ENCODE results near the gene CYBRD1. TPM values are rescaled to one million over a fixed set of nuclear protein-coding genes. Genes with fewer than 3 reads are reported as not detected.

CYBRD1 gene
- total RNA-seq = 313 TPM
- long read RNA-seq, full-length matches to known transcripts = 352 of 414 reads
- long read RNA-seq, partial matches to known transcripts = 52 of 414 reads
- long read RNA-seq, other reads (novel, unspliced or antisense) = 10 of 414 reads

GRCh38 chr2:171522052-171522787 lies at the start of gene CYBRD1:
CYBRD1 (plus strand) TSS chr2:171522474; CDS start chr2:171522546, 72 bp downstream.
- ATAC-seq = peak; percentile 87
- Histone ChIP-seq H3K27me3 (no peaks in the 10 kb centered on the region), H3K4me3 (peak within 1 kb of the TSS; percentile 71), H3K27ac (peak within 1 kb of the TSS; percentile 91), H3K9me3 (no peaks in the 10 kb centered on the region), H3K36me3 (no peaks in the 10 kb centered on the region), H3K4me1 (peaks cover 15% of the 10 kb centered on the region)
- no peak for TF ChIP-seq CTCF (IDR thresholded peaks at IDR 0.05)
- DNase-seq = peak; percentile 94
- intact Hi-C loops (cut with DNase I) = no loop called here

- intact Hi-C loops (cut with DNase I) = no loop called here
- no peaks in the 10 kb centered on the region for H3K9me3 ChIP-seq
- H3K27ac ChIP-seq = no peak overlapping the region
- H3K4me1 ChIP-seq = no peaks in the 10 kb centered on the region
- DNase-seq (no peak), ATAC-seq (no peak)
- H3K36me3 ChIP-seq = peaks cover 39% of the 10 kb centered on the region
- no peaks in the 10 kb centered on the region for H3K27me3 ChIP-seq
- TF ChIP-seq CTCF (IDR thresholded peaks at IDR 0.05) = no peak
- no peak overlapping the region for H3K4me3 ChIP-seq
Observed at GRCh38 chr2:171475979-171476378, 46.3 kb upstream of the CYBRD1 start.

- Histone ChIP-seq H3K27ac (no peak overlapping the region), H3K4me1 (no peaks in the 10 kb centered on the region), H3K9me3 (no peaks in the 10 kb centered on the region), H3K4me3 (no peak overlapping the region), H3K36me3 (peaks cover 28% of the 10 kb centered on the region), H3K27me3 (no peaks in the 10 kb centered on the region)
- no peak for DNase-seq
- TF ChIP-seq CTCF (IDR thresholded peaks at IDR 0.05) = no peak
- no peak for ATAC-seq
- intact Hi-C loops (cut with DNase I) = no loop called here
Observed at GRCh38 chr2:171478345-171478744, 43.9 kb upstream of the CYBRD1 start.

- peaks cover 22% of the 10 kb centered on the region for H3K36me3 ChIP-seq
- no peaks in the 10 kb centered on the region for H3K27me3 ChIP-seq
- ATAC-seq = no peak
- no peaks in the 10 kb centered on the region for H3K9me3 ChIP-seq
- TF ChIP-seq CTCF (IDR thresholded peaks at IDR 0.05) = no peak
- no peak overlapping the region for H3K27ac ChIP-seq
- DNase-seq = no peak
- H3K4me3 ChIP-seq = no peak overlapping the region
- no peaks in the 10 kb centered on the region for H3K4me1 ChIP-seq
- intact Hi-C loops (cut with DNase I) = no loop called here
Observed at GRCh38 chr2:171479154-171479814, 43.0 kb upstream of the CYBRD1 start.

- Histone ChIP-seq H3K4me1 (no peaks in the 10 kb centered on the region), H3K27ac (no peak overlapping the region), H3K4me3 (no peak overlapping the region), H3K36me3 (peaks cover 10% of the 10 kb centered on the region), H3K9me3 (no peaks in the 10 kb centered on the region), H3K27me3 (no peaks in the 10 kb centered on the region)
- DNase-seq (no peak), ATAC-seq (no peak)
- intact Hi-C loops (cut with DNase I) = no loop called here
- TF ChIP-seq CTCF (IDR thresholded peaks at IDR 0.05) = no peak
Observed at GRCh38 chr2:171480908-171481307, 41.4 kb upstream of the CYBRD1 start.

Data from upper lobe of right lung (tissue), 1 donor.